Measurements from ENCODE around the gene POLR3H.

POLR3H gene

GRCh38 chr22:41512421-41513194 is 31.7 kb downstream of the POLR3H start:
- DNase-seq, result peak; percentile 27 to 38

GRCh38 chr22:41511521-41511968 is 32.7 kb downstream of the POLR3H start:
- no peak for DNase-seq

DNA sequence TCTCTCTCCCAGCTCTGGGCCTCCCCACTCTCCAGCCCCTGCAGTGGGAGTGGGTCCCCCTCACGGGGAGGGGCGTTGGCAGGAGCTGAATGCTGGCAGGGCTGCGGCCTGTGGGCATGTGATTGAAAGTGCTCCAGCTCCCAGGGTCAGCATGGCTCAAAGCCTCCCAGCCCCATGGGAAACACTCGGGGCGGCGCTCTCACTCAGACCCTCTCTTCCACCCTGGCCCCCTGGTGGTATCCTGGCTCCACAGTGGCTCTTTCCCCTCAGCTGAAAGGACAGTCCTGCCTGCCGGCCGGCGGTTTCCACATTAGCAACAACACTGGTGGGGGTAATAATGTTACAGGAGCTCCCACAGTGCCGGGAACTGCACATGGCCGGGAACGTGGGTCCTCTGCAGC is 35.5 kb downstream of the POLR3H start:
- no peak for DNase-seq

- no peak for DNase-seq
Measured at GRCh38 chr22:41507330-41508063, 36.8 kb downstream of the POLR3H start.

GRCh38 chr22:41505511-41506220 is 38.6 kb downstream of the POLR3H start:
- DNase-seq, result no peak

DNA sequence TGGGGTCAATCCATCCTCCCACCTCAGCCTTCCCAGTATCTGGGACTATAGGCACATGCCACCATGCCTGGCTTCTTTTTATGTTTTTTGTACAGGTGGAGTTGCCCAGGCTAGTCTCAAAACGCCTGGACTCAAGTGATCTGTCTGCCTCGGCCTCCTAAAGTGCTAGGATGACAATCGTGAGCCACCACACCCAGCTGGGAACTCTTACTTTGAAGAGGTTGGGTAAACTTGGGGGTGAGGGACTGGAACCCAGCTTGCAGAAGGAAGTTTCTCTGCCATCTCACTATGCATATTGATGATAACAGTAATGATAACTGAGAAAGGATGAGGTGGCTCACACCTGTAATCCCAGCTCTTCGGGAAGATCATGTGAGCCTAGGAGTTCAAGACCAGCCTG is 39.5 kb downstream of the POLR3H start:
- DNase-seq, result no peak

- no peak for DNase-seq
Measured at GRCh38 chr22:41504397-41504796, 39.9 kb downstream of the POLR3H start.

GRCh38 chr22:41501209-41501608 is 43.1 kb downstream of the POLR3H start:
- peak; percentile 22 to 24 for DNase-seq

DNA sequence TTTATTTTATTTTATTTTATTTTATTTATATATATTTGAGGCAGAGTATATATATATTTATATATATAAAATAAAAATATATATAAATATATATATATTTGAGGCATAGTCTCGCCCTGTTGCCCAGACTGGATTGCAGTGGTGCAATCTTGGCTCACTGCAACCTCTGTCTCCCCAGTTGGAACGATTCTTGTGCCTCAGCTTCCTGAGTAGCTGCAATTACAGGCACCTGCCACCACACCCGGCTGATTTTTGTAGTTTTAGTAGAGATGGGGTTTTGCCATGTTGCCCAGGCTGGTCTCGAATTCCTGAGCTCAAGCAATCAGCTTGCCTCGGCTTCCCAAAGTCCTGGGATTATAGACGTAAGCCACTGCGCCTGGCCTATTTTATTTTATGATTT is 44.0 kb downstream of the POLR3H start:
- no peak for DNase-seq

DNA sequence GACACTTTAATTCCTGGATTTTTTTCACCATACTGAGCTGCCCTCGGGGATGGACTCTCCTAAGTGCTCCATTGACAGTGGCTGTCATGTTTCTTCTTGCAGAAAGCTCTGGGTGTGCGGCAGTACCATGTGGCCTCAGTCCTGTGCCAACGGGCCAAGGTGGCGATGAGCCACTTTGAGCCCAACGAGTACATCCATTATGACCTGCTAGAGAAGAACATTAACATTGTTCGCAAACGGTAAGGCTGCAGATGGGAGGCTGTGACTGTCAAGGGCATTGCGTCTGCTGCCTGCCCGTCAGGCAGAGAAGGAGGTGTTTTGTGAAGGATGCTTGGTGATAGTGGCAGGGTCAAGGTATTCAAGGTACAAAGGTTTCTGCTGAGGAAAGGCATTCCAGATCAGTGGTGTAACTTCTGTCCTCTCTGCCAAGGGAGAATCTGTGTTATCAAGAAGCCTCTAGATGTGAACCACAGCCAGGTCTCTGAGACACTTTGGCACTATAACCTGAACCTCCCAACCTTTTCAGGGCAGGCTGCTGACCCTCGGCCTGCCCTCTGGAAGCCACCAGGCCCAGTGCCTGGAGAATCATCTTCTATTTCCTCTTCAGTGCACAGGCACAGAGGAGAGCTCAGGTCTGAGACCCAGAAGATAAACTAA is 44.5 kb downstream of the POLR3H start:
- no peak for DNase-seq

DNA sequence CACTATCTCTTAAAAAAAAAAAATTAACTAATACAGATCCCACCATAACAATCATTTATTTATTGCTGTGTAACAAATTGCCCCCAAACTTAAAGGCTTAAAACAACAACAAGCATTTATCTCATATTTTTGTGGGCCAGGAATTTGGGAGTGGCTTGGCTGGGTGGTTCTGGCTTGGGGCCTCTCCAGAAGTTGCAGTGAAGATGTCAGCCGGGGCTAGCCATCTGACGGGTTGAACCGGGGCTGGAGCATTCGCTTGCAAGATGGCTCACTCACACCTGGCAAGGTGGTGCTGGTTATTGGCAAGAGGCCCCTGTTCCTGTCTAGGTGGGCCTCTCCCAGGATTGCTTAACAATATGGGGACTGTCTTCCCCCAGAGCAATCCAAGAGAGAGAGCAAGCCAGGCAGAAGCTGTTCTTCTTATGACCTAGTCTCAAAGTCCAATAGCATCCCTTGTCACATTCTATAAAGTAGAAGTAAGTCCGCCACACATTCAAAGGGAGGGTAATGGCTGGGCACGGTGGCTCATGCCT is 45.9 kb downstream of the POLR3H start:
- DNase-seq, result no peak

- DNase-seq, result no peak
Measured at GRCh38 chr22:41491374-41492100, 52.7 kb downstream of the POLR3H start.

GRCh38 chr22:41488596-41489385 is 55.5 kb downstream of the POLR3H start:
- no peak for DNase-seq

DNA sequence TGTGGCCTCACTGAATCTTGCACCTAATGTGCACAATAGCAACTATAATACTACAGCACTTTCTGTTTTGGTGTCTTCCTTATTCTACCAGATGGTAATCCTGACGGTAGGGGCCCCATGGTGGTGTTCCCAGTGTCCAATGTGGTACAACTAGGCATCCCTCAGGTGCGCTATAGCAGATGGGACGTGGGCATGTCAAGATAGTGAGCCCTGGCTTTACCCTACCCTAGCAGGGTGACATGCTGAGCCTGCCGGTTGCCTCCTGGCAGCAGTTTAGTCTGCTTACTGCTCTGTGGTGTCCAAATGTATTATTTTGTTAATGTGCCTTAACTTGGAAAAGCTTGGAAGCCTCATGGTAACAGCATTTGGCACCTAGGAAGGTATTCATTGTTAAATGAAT is 56.2 kb downstream of the POLR3H start:
- DNase-seq, result no peak

DNA sequence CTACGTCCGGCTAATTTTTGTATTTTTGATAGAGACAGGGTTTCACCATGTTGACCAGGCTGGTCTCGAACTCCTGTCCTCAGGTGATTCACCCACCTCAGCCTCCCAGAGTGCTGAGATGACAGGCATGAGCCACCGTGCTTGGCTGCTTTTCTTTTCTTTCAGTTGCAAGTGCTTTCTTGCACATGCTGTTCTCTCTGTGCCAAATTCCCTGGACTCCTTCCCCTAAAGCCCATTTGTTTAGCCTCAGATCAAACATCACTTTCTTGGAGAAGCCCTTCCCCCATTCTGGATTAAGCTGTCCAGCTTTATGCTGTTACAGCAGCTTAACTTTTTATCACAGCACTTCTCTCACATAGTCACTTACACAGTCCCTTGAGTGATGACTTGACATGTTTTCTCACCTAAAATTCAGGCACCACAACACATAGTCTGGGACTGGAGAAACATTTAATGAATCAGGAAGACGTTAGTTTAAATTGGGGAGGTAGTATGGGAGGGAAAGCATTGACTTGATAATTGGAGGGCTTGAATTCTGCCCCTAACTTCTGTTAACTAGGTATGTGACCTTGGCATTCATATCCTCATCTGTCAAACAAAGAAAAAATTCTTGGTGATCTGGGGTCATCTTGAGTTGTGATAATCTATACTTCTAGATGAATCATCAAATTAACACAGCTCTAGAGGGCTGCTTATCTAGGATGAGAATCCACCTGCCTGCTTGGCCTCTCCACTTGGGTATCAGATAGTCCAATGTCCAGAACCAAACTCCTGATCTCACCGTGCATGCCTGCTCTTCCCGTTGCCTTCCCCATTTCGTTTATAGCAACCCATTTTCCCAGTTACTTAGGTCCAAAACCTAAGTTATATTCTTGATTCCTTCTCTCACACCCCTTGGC is 57.0 kb downstream of the POLR3H start:
- DNase-seq, result no peak

DNA sequence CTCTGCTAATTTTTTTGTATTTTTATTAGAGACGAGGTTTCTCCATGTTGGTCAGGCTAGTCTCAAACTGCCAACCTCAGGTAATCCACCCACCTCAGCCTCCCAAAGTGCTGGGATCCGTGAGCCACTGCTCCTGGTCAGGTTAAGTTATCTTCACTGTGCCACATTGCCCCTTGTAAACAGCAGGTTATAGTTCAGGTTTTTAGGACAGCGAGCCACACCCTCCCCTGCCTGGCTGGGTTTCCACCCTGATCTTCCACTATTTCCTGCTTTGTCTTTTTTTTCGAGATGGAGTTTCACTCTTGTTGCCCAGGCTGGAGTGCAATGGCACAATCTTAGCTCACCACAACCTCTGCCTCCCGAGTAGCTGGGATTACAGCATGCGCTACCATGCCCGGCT is 59.2 kb downstream of the POLR3H start:
- no peak for DNase-seq

DNA sequence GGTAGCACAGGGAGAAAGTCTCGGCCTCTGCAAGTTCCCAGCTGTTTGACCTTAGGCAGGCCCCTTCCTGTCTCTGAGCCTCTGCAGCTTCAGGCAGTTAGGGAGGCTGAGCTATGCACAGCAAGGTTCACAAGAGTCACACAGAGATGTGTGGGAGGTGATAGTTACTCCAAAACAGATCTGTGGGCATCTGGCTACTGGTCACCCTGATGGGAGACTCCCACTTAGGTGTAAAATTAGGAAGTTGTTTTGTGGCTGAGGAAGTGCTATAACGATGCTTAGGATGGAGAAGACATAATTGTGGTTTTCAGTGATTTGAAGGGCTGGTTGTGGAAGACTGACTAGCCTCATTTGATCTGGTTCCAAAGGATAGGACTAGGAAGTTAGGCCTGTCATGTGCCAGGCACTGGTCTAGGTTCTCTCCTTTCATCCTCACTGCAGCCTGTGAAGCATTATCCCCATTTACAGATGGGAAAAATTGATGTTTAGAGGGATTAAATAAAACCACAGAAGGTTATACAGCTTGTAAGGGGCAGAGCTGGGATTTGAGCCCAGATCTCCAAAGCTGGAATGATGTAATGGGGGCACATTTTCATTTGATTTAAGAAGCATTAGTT is 61.8 kb downstream of the POLR3H start:
- DNase-seq, result peak; percentile 32 to 49

DNA sequence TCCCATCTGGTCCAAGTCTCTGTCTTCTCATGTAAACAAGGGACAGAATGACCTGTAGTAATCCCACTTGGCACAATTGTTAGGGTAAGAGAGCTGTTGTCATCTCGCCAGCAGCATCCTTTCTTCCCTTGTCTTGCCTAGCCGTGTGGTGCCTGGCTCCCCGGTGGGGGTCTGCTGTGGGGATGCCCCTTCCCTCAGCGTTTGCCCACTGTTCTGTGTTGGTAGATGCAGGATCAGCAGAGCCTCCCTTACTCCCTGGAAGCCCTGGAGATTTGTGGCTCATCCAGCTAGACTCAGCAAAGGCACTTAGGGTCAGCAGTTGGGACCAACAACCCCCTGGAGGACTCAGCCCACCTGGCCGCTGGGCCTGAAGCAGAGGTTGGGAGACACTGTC is 62.3 kb downstream of the POLR3H start:
- no peak for DNase-seq

GRCh38 chr22:41481131-41481830 is 63.0 kb downstream of the POLR3H start:
- no peak for DNase-seq
